H1 (cell line): Measurements from ENCODE around the gene TACR3. TPM values are rescaled to one million over a fixed set of nuclear protein-coding genes. Genes with fewer than 3 reads are reported as not detected.

Source experiments
- CTCF ChIA-PET: fragments of 300-600 bp; sonication (Branson Sonifier 250); formaldehyde crosslinking; loops from one replicate; lab custom pipeline; 2021; ENCODE audit not compliant: partially characterized antibody; lab: Charles Lee
- POLR2A ChIA-PET: fragments of 300-600 bp; sonication (Branson Sonifier 250); formaldehyde crosslinking; loops from one replicate; lab custom pipeline; 2021; ENCODE audit warnings: inconsistent platforms; ENCODE audit not compliant: partially characterized antibody; lab: Charles Lee
- DNase-seq, 2 experiments: peaks; one replicate each; pipeline versions ENCODE4 v3.0.0 to v3.0.0-alpha.2; 2010 to 2022; ENCODE audit warnings: low spot score in 2 of 2, low read depth in 1 of 2, mixed read lengths in 1 of 2
- FAIRE-seq: peaks from 2 replicates; lab custom pipeline; 2011; peaks lifted over from hg19 to GRCh38; lab: Jason Lieb, UNC
- H2AFZ ChIP-seq: 2 replicates; pipeline ENCODE4 v1.8.1; 2012; ENCODE audit warnings: low read length, inconsistent platforms
- H2AK5ac ChIP-seq: 2 replicates; pipeline ENCODE4 v1.6.1; 2013; ENCODE audit warnings: low read depth, low read length
- H2BK120ac ChIP-seq: replicated peaks from 2 replicates; pipeline ENCODE3; 2013; ENCODE audit warnings: low read depth, low read length, inconsistent platforms
- H2BK12ac ChIP-seq: 2 replicates; pipeline ENCODE4 v1.6.1; 2013; ENCODE audit warnings: low read depth, low read length
- H2BK15ac ChIP-seq: 2 replicates; pipeline ENCODE4 v1.6.1; 2013; ENCODE audit warnings: low read length
- H2BK20ac ChIP-seq: 2 replicates; pipeline ENCODE4 v1.6.1; 2013; ENCODE audit warnings: low read length
- H2BK5ac ChIP-seq: 2 replicates; pipeline ENCODE4 v1.6.1; 2013; ENCODE audit warnings: low read depth, low read length
- H3K14ac ChIP-seq: 2 replicates; pipeline ENCODE4 v1.6.1; 2013; ENCODE audit warnings: inconsistent platforms; ENCODE audit not compliant: insufficient read length
- H3K18ac ChIP-seq: 2 replicates; pipeline ENCODE4 v1.6.1; 2013; ENCODE audit warnings: low read length; ENCODE audit errors: extremely low read depth
- H3K23ac ChIP-seq: 2 replicates; pipeline ENCODE4 v1.6.1; 2013; ENCODE audit warnings: inconsistent platforms; ENCODE audit not compliant: insufficient read length
- H3K23me2 ChIP-seq: 2 replicates; pipeline ENCODE4 v1.6.1; 2013; ENCODE audit warnings: low read depth, low read length
- H3K27ac ChIP-seq: 2 replicates; pipeline ENCODE4 v1.6.1; 2011; ENCODE audit warnings: low read depth, low read length, inconsistent platforms
- H3K27me3 ChIP-seq, 4 experiments: replicated peaks in 1 of 4; 1 replicate in 1 of 4; 2 replicates in 3 of 4; pipeline versions ENCODE4 v1.6.1 to v1.8.1; 2011 to 2013; ENCODE audit warnings: low read length in 3 of 4, mild to moderate bottlenecking in 3 of 4, inconsistent platforms in 2 of 4, mixed read lengths in 2 of 4, moderate library complexity in 1 of 4; ENCODE audit not compliant: control insufficient read depth in 3 of 4, insufficient read depth in 3 of 4; ENCODE audit errors: extremely low read depth in 1 of 4
- H3K36me3 ChIP-seq, 4 experiments: 2 replicates each; pipeline versions ENCODE4 v1.6.1 to v1.8.1; 2011 to 2013; ENCODE audit warnings: mild to moderate bottlenecking in 4 of 4, low read length in 3 of 4, moderate library complexity in 2 of 4, control low read depth in 1 of 4, inconsistent platforms in 1 of 4; ENCODE audit not compliant: insufficient read depth in 4 of 4, control insufficient read depth in 2 of 4
- H3K4ac ChIP-seq: replicated peaks from 2 replicates; pipeline ENCODE3; 2013; ENCODE audit warnings: low read length, low read depth, mixed read lengths, inconsistent platforms; ENCODE audit not compliant: insufficient read length
- H3K4me1 ChIP-seq, 4 experiments: replicated peaks in 1 of 4; 1 replicate in 1 of 4; 2 replicates in 3 of 4; pipeline versions ENCODE4 v1.6.1 to v1.8.1; 2011 to 2013; ENCODE audit warnings: low read length in 3 of 4, inconsistent platforms in 2 of 4, mixed read lengths in 1 of 4; ENCODE audit not compliant: insufficient read depth in 4 of 4, control insufficient read depth in 3 of 4
- H3K4me2 ChIP-seq, 2 experiments: 2 replicates each; pipeline versions ENCODE4 v1.6.1 to v1.8.1; 2011 to 2013; ENCODE audit warnings: low read depth in 2 of 2, low read length in 2 of 2, control low read depth in 1 of 2, inconsistent platforms in 1 of 2, mild to moderate bottlenecking in 1 of 2; ENCODE audit not compliant: insufficient read depth in 1 of 2
- H3K4me3 ChIP-seq, 4 experiments: fragments of 200-600, 300-600 bp in 1 of 4; sonication (generic), shearing (Covaris generic), sonication (Bioruptor Twin) in 1 of 4; 2 replicates each; pipeline versions ENCODE4 v1.5.1 to v1.8.1; 2011 to 2016; ENCODE audit warnings: low read length in 4 of 4, low read depth in 3 of 4, control low read depth in 2 of 4, inconsistent platforms in 2 of 4, mild to moderate bottlenecking in 2 of 4, mixed read lengths in 1 of 4, moderate library complexity in 1 of 4; ENCODE audit not compliant: insufficient read depth in 2 of 4; ENCODE audit errors: extremely low read depth in 1 of 4
- H3K56ac ChIP-seq: replicated peaks from 2 replicates; pipeline ENCODE3; 2013; ENCODE audit warnings: low read depth, mild to moderate bottlenecking, mixed read lengths, low read length, inconsistent platforms; ENCODE audit not compliant: insufficient read length
- H3K79me1 ChIP-seq: 2 replicates; pipeline ENCODE4 v1.6.1; 2013; ENCODE audit warnings: low read depth, low read length, control low read depth
- H3K79me2 ChIP-seq, 2 experiments: 2 replicates each; pipeline versions ENCODE4 v1.6.1 to v1.8.1; 2012 to 2013; ENCODE audit warnings: low read length in 2 of 2, mild to moderate bottlenecking in 2 of 2, inconsistent platforms in 1 of 2; ENCODE audit not compliant: insufficient read depth in 2 of 2, control insufficient read depth in 1 of 2
- H3K9ac ChIP-seq, 4 experiments: replicated peaks in 1 of 4; 1 replicate in 1 of 4; 2 replicates in 3 of 4; pipeline versions ENCODE4 v1.6.1 to v1.8.1; 2011 to 2013; ENCODE audit warnings: low read depth in 3 of 4, low read length in 3 of 4, control low read depth in 2 of 4, mild to moderate bottlenecking in 2 of 4, moderate library complexity in 2 of 4, inconsistent platforms in 1 of 4; ENCODE audit errors: extremely low read depth in 1 of 4
- H3K9me3 ChIP-seq, 2 experiments: 2 replicates each; pipeline versions ENCODE4 v1.6.1 to v1.8.1; 2012 to 2013; ENCODE audit warnings: mild to moderate bottlenecking in 2 of 2, moderate library complexity in 2 of 2, control low read depth in 1 of 2, inconsistent platforms in 1 of 2, low read depth in 1 of 2, low read length in 1 of 2, mixed read lengths in 1 of 2; ENCODE audit not compliant: insufficient read depth in 2 of 2
- H4K20me1 ChIP-seq, 2 experiments: replicated peaks in 1 of 2; 2 replicates each; pipeline versions ENCODE3 to v1.8.1; 2011 to 2013; ENCODE audit warnings: inconsistent platforms in 2 of 2, low read length in 2 of 2, mild to moderate bottlenecking in 1 of 2; ENCODE audit not compliant: insufficient read depth in 2 of 2, control insufficient read depth in 1 of 2
- H4K5ac ChIP-seq: 2 replicates; pipeline ENCODE4 v1.6.1; 2013; ENCODE audit warnings: low read length, low read depth, mixed read lengths, inconsistent platforms; ENCODE audit not compliant: insufficient read length
- H4K8ac ChIP-seq: 2 replicates; pipeline ENCODE4 v1.8.0; 2013; ENCODE audit warnings: mild to moderate bottlenecking, moderate library complexity, low read length, inconsistent platforms; ENCODE audit not compliant: insufficient read depth; ENCODE audit errors: extremely low read depth
- H4K91ac ChIP-seq: replicated peaks from 2 replicates; pipeline ENCODE3; 2013; ENCODE audit warnings: low read length, mixed read lengths, inconsistent platforms; ENCODE audit not compliant: insufficient read length
- GTF2F1 ChIP-seq: IDR thresholded peaks from 2 replicates; pipeline ENCODE4 v1.6.1; 2012; ENCODE audit warnings: low read depth, low read length, improper control_type of control experiment, borderline replicate concordance
- JUND ChIP-seq: IDR thresholded peaks from 2 replicates; pipeline ENCODE4 v1.6.1; 2011; ENCODE audit warnings: mild to moderate bottlenecking, improper control_type of control experiment, low read length
- KDM4A ChIP-seq: IDR thresholded peaks from one replicate; pipeline ENCODE4 v1.7.1; 2012; ENCODE audit warnings: low read depth, mild to moderate bottlenecking, moderate library complexity, low read length, inconsistent platforms; ENCODE audit not compliant: severe bottlenecking
- NRF1 ChIP-seq: IDR thresholded peaks from 2 replicates; pipeline ENCODE4 v1.6.1; 2011; ENCODE audit warnings: mild to moderate bottlenecking, low read depth, low read length, improper control_type of control experiment
- POLR2A ChIP-seq, 2 experiments: IDR thresholded peaks; 1 replicate in 1 of 2; 2 replicates in 1 of 2; pipeline ENCODE4 v1.6.1; 2011; ENCODE audit warnings: low read depth in 2 of 2, low read length in 2 of 2, mild to moderate bottlenecking in 2 of 2; ENCODE audit errors: control extremely low read depth in 1 of 2
- SAP30 ChIP-seq: fragments of 300-600 bp; sonication (generic); IDR thresholded peaks from 2 replicates; pipeline ENCODE4 v1.7.1; 2012; ENCODE audit warnings: low read length, moderate library complexity, mild to moderate bottlenecking, inconsistent platforms; ENCODE audit not compliant: insufficient read depth, insufficient replicate concordance
- TAF7 ChIP-seq: optimal IDR thresholded peaks from 2 replicates; pipeline ENCODE3; 2011; ENCODE audit warnings: low read depth, mild to moderate bottlenecking, inconsistent platforms, low read length, moderate library complexity, borderline replicate concordance
- ZNF274 ChIP-seq: IDR thresholded peaks from 2 replicates; pipeline ENCODE4 v1.7.0; 2012; ENCODE audit warnings: low read length, borderline replicate concordance; ENCODE audit errors: extremely low read depth
- WGBS, 2 experiments: shearing (Covaris generic) in 1 of 2; methylation state at CpG; one replicate each; pipeline versions ENCODE4 v1.1.6 to v1.1.7; 2013 to 2015; ENCODE audit warnings: low lambda C conversion rate in 2 of 2, mixed read lengths in 2 of 2, inconsistent platforms in 1 of 2, low coverage in 1 of 2, missing lambda C conversion rate in 1 of 2; ENCODE audit not compliant: insufficient replicate concordance in 2 of 2, insufficient coverage in 1 of 2, insufficient read length in 1 of 2; ENCODE audit errors: extremely low coverage in 1 of 2, missing lambda C conversion rate in 1 of 2; 5-methylcytosine and 5-hydroxymethylcytosine counted together
- polyA plus RNA-seq, 7 experiments: library from polyadenylated mRNA; depleted of rRNA in 3 of 7; stranded (reverse) in 5 of 7; unstranded in 2 of 7; fragments of >200 nt in 5 of 7; fragments of 200-250 nt in 2 of 7; gene quantifications; 1 replicate in 5 of 7; 2 replicates in 1 of 7; 4 replicates in 1 of 7; pipeline versions ENCODE4 v1.2.1 to v1.2.3, GENCODE V29; 2011 to 2013; ENCODE audit warnings: missing spikeins in 2 of 7, mixed read lengths in 2 of 7
- total RNA-seq: library from RNA; stranded (reverse); fragmentation: NEBNext Ultra II Directional; extraction: Animal tissue kit (Norgen Biotek cat#: 25700); gene quantifications from 2 replicates; pipeline ENCODE4 v1.2.1, GENCODE V29; 2021
- TF ChIP-seq, protein P1 (sequence below): IDR thresholded peaks from 2 replicates; pipeline ENCODE4 v1.6.1; 2012; ENCODE audit warnings: inconsistent platforms
- TF ChIP-seq, protein P2 (sequence below): IDR thresholded peaks from 2 replicates; pipeline ENCODE4 v1.6.1; 2012; ENCODE audit warnings: low read length, inconsistent platforms

The TACR3 gene
- total and polyA plus RNA-seq, 2 of the 8 experiments (the other 6 are each of a cell fraction or from before 2014, with no cell fraction given), result 0.30 to 2.3 TPM

DNA sequence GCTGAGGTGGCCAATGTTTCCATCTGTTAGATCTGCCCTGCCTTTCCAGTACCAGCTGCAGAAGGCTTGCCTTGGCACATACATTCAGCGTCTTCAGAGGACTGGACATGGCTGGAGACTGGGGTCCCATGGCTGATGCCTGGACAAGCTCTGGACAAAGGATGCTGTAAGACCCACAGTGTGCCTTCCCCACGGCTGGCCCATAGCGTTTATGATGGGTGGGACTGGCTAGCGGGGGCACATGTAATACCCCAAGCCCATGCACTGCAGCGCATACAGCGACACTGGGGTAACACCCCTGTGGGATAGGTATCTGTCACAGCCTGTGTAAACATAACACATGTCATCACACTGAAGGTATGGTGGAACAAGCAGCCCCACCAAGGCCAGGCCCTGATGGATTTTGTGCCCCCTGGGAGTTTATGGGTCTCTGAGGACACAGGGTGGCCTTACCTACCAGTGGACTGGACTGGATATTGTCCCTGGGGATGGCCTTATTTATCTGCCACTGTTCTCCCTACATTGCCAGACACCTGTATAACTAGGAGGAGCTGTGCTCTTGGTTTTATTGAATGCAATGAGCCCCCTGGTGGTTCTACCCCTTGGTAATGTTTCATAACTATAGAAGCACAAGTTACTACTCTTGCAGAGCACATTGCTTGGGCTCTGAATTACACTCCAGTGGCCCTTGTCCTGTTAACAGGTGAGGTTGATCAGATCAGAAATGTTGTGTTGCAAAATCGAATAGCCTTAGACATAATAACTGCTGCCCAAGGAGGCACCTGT, 34.3 kb upstream of the TACR3 start:
- Histone ChIP-seq H3K4me1 (no peaks in the 10 kb centered on the region), H3K27ac (no peak overlapping the region), H3K9ac (no peak overlapping the region), H3K23me2 (no peaks in the 10 kb centered on the region), H3K9me3 (peaks cover 0 to 3% of the 10 kb centered on the region in 2 experiments; a peak in 2 of 4 replicates), H2AK5ac (no peak overlapping the region), H3K4ac (no peak overlapping the region), H3K23ac (no peak overlapping the region), H2BK12ac (no peak overlapping the region), H3K4me3 (no peak overlapping the region), H3K56ac (no peak overlapping the region), H3K36me3 (no peaks in the 10 kb centered on the region), H3K14ac (no peak overlapping the region), H3K18ac (no peak overlapping the region), H4K8ac (no peak overlapping the region), H4K20me1 (no peaks in the 10 kb centered on the region), H3K79me2 (no peaks in the 10 kb centered on the region), H3K4me2 (no peak overlapping the region), H4K91ac (no peak overlapping the region), H2BK15ac (no peak overlapping the region), H3K79me1 (no peaks in the 10 kb centered on the region), H2AFZ (no peak overlapping the region), H2BK120ac (no peak overlapping the region), H3K27me3 (no peaks in the 10 kb centered on the region), H2BK5ac (no peak overlapping the region), H4K5ac (no peak overlapping the region), H2BK20ac (no peak overlapping the region)
- WGBS, 2 experiments, result 98% methylated on average over 7 of the region's 7 CpGs; no CpG with 5 or more reads in 1 of the 2 experiments
- no peak for DNase-seq
- FAIRE-seq, result no peak
- ChIA-PET POLR2A (no interaction called here), CTCF (interaction anchor here (0.6 kb wide), 2 partner anchors 16 to 358 kb away, joined by 3 read pairs; no protein-coding TSS in a partner anchor)
- no peak for TF ChIP-seq POLR2A (IDR thresholded peaks at IDR 0.05; ENCODE audit: control extremely low read depth in 1 of 2, low read depth in 2 of 2, low read length in 2 of 2)
- TF ChIP-seq KDM4A, result no peak
- TF ChIP-seq ZNF274, result no peak
- TF ChIP-seq TAF7, result no peak
- TF ChIP-seq, protein P1, sequence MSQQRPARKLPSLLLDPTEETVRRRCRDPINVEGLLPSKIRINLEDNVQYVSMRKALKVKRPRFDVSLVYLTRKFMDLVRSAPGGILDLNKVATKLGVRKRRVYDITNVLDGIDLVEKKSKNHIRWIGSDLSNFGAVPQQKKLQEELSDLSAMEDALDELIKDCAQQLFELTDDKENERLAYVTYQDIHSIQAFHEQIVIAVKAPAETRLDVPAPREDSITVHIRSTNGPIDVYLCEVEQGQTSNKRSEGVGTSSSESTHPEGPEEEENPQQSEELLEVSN, result no peak
- no peak for TF ChIP-seq JUND
- no peak for TF ChIP-seq SAP30
- no peak for TF ChIP-seq GTF2F1
- TF ChIP-seq, protein P2, sequence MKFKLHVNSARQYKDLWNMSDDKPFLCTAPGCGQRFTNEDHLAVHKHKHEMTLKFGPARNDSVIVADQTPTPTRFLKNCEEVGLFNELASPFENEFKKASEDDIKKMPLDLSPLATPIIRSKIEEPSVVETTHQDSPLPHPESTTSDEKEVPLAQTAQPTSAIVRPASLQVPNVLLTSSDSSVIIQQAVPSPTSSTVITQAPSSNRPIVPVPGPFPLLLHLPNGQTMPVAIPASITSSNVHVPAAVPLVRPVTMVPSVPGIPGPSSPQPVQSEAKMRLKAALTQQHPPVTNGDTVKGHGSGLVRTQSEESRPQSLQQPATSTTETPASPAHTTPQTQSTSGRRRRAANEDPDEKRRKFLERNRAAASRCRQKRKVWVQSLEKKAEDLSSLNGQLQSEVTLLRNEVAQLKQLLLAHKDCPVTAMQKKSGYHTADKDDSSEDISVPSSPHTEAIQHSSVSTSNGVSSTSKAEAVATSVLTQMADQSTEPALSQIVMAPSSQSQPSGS, result no peak
- no peak for TF ChIP-seq NRF1
